HepG2 (cell line): ENCODE data around the gene TTBK2. TPM values are rescaled to one million over a fixed set of nuclear protein-coding genes. Genes with fewer than 3 reads are reported as not detected.

Experiments
- CREB3 ChIP-seq: sonication (generic); formaldehyde crosslinking; IDR thresholded peaks from 2 replicates; pipeline ENCODE4 v1.5.0; 2020; ENCODE audit warnings: missing genetic modification reagents
- CTCF ChIP-seq: sonication (generic); formaldehyde crosslinking; IDR thresholded peaks from 2 replicates; pipeline ENCODE4 v1.5.0; 2020; ENCODE audit warnings: mild to moderate bottlenecking, missing genetic modification reagents, moderate library complexity
- HOXA7 ChIP-seq: sonication (generic); formaldehyde crosslinking; IDR thresholded peaks from 2 replicates; pipeline ENCODE4 v1.8.1; 2022; ENCODE audit warnings: mild to moderate bottlenecking, missing genetic modification reagents, moderate library complexity
- NFE2L2 ChIP-seq: fragments of 150-350 bp; IDR thresholded peaks from 2 replicates; pipeline ENCODE4 v1.6.1; 2014; ENCODE audit warnings: low read length
- SP1 ChIP-seq, 2 experiments: fragments of 450-650 bp in 1 of 2; sonication (generic) in 1 of 2; formaldehyde crosslinking in 1 of 2; IDR thresholded peaks; 2 replicates each; pipeline versions ENCODE4 v1.4.0 to v1.6.1; 2016 to 2020; ENCODE audit warnings: missing genetic modification reagents in 1 of 2
- SP140L ChIP-seq: sonication (generic); formaldehyde crosslinking; IDR thresholded peaks from 2 replicates; pipeline ENCODE4 v1.4.0; 2020; ENCODE audit warnings: missing genetic modification reagents, borderline replicate concordance
- ZBTB46 ChIP-seq: sonication (generic); formaldehyde crosslinking; IDR thresholded peaks from 2 replicates; pipeline ENCODE4 v1.4.0; 2020; ENCODE audit warnings: mild to moderate bottlenecking, missing genetic modification reagents, borderline replicate concordance
- ZBTB49 ChIP-seq: sonication (generic); formaldehyde crosslinking; IDR thresholded peaks from 2 replicates; pipeline ENCODE4 v1.4.0; 2020; ENCODE audit warnings: missing genetic modification reagents, borderline replicate concordance
- ZMYM3 ChIP-seq: sonication (generic); formaldehyde crosslinking; IDR thresholded peaks from 2 replicates; pipeline ENCODE4 v1.5.1; 2020; ENCODE audit warnings: mild to moderate bottlenecking, missing genetic modification reagents
- ZNF17 ChIP-seq: sonication (generic); formaldehyde crosslinking; IDR thresholded peaks from 2 replicates; pipeline ENCODE4 v1.5.0; 2020; ENCODE audit warnings: mild to moderate bottlenecking, missing genetic modification reagents
- ZNF407 ChIP-seq: sonication (generic); formaldehyde crosslinking; IDR thresholded peaks from one replicate; pipeline ENCODE4 v1.5.1; 2020; ENCODE audit warnings: mild to moderate bottlenecking, missing genetic modification reagents; ENCODE audit errors: not compliant biosample characterization
- ZNF883 ChIP-seq: sonication (generic); formaldehyde crosslinking; IDR thresholded peaks from 2 replicates; pipeline ENCODE4 v1.5.1; 2020; ENCODE audit warnings: mild to moderate bottlenecking, missing genetic modification reagents; ENCODE audit errors: not compliant biosample characterization
- polyA plus RNA-seq, 8 experiments: library from polyadenylated mRNA; depleted of rRNA in 3 of 8; stranded (reverse) in 7 of 8; unstranded in 1 of 8; fragments of >200 nt; fragmentation: Illumina TruSeq in 4 of 8; extraction: Trizol in 4 of 8; gene quantifications; 2 replicates each; pipeline versions ENCODE4 v1.2.1 to v1.2.3, GENCODE V29; 2011 to 2016; ENCODE audit warnings: low read depth in 4 of 8, missing spikeins in 1 of 8, mixed read lengths in 1 of 8; ENCODE audit not compliant: insufficient read depth in 1 of 8
- total RNA-seq, 5 experiments: library from RNA; depleted of rRNA; stranded (reverse); fragments of >200 nt; fragmentation: Illumina TruSeq; extraction: Trizol; gene quantifications; 2 replicates each; pipeline ENCODE4 v1.2.3, GENCODE V29; 2016; ENCODE audit warnings: low read depth in 1 of 5

Gene TTBK2
- total and polyA plus RNA-seq, 2 of the 13 experiments (the other 11 are each of a cell fraction or from before 2014, with no cell fraction given) = 5.1 to 7.4 TPM

GRCh38 chr15:42737529-42738328 is 182.8 kb downstream of the TTBK2 start (continued):
- TF ChIP-seq ZNF407 (no peak), SP1 (IDR thresholded peaks at IDR 0.05) (no peak), SP1 (CRISPR knock-in tag; IDR thresholded peaks at IDR 0.05) (no peak), SP140L (CRISPR knock-in tag) (no peak), ZNF17 (CRISPR knock-in tag) (no peak), ZBTB46 (CRISPR knock-in tag) (no peak), ZBTB49 (CRISPR knock-in tag) (no peak), CTCF (CRISPR knock-in tag) (peak; percentile 78), ZNF883 (CRISPR knock-in tag) (no peak), HOXA7 (CRISPR knock-in tag) (no peak), CREB3 (no peak), NFE2L2 (no peak), ZMYM3 (CRISPR knock-in tag) (peak; percentile 96)
